ENCODE measurements around the gene POLD4.

POLD4 gene

DNA sequence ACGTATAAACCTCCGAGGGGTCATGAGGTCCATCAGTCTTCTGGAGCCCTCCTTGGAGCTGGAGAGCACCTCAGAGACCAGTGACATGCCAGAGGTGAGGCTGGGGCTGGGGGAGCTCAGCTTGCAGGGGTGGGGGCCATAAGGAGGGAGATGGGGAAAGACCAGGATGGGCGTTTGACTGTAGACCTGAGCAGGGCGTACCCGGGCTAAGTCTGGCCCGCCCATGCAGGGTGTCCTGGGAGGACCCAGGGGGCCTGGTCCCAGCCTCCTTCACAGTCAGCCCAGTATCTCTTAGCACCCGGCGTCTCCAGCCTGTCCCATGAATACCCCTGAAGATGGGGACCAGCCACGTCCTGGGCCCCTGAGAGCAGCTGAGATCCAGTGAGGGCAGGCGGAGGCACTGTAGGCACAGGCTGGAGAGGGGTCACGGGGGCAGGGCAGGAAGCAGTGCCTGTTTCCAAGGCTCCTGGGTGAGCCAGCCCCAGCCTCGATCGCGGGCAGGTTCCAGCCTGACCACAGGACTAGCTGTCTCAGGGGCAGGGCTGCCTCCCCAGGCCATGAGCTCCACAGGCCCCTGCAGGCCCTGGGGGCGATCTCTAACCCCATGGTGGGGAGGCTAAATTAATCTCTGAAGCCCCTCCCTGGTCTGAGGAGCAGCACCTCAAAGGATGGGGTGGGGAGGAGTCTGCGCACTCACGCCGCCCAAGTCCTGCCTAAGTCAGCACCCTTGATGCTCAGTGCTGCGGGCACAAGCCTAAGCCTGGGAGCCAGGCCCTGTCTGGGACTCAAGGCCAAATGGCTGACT lies 42.9 kb downstream of the POLD4 start:
- DNase-seq (ENCODE audit: low read depth), result no peak
- no peak for TF ChIP-seq CTCF (conservative IDR thresholded peaks at IDR 0.05; ENCODE audit: control insufficient read depth, insufficient read depth, low read depth, low read length)
- no peak overlapping the region for H3K4me3 ChIP-seq (ENCODE audit: control insufficient read depth, low read depth, low read length)

- DNase-seq (ENCODE audit: low read depth), result no peak
- no peak overlapping the region for H3K4me3 ChIP-seq (ENCODE audit: control insufficient read depth, low read depth, low read length)
- TF ChIP-seq CTCF (conservative IDR thresholded peaks at IDR 0.05; ENCODE audit: control insufficient read depth, insufficient read depth, low read depth, low read length), result no peak
Observed at GRCh38 chr11:67309661-67310061, 43.7 kb downstream of the POLD4 start.

GRCh38 chr11:67309166-67309565 lies 44.2 kb downstream of the POLD4 start:
- H3K4me3 ChIP-seq (ENCODE audit: control insufficient read depth, low read depth, low read length), result no peak overlapping the region
- no peak for TF ChIP-seq CTCF (conservative IDR thresholded peaks at IDR 0.05; ENCODE audit: control insufficient read depth, insufficient read depth, low read depth, low read length)
- DNase-seq (ENCODE audit: low read depth), result no peak

- DNase-seq (ENCODE audit: low read depth), result no peak
- no peak for TF ChIP-seq CTCF (conservative IDR thresholded peaks at IDR 0.05; ENCODE audit: control insufficient read depth, insufficient read depth, low read depth, low read length)
Observed at GRCh38 chr11:67308031-67308866, 45.1 kb downstream of the POLD4 start.

GRCh38 chr11:67307545-67308001 lies 45.8 kb downstream of the POLD4 start:
- no peak for DNase-seq (ENCODE audit: low read depth)
- no peak for TF ChIP-seq CTCF (conservative IDR thresholded peaks at IDR 0.05; ENCODE audit: control insufficient read depth, insufficient read depth, low read depth, low read length)
- H3K4me3 ChIP-seq (ENCODE audit: control insufficient read depth, low read depth, low read length), result no peak overlapping the region

More at GRCh38 chr11:67308031-67308866, 45.1 kb downstream of the POLD4 start:
- no peak overlapping the region for H3K4me3 ChIP-seq (ENCODE audit: control insufficient read depth, low read depth, low read length)

- H3K4me3 ChIP-seq (ENCODE audit: control insufficient read depth, low read depth, low read length), result no peak overlapping the region
- DNase-seq (ENCODE audit: low read depth), result no peak
- no peak for TF ChIP-seq CTCF (conservative IDR thresholded peaks at IDR 0.05; ENCODE audit: control insufficient read depth, insufficient read depth, low read depth, low read length)
Observed at GRCh38 chr11:67306769-67307544, 46.4 kb downstream of the POLD4 start.
